Measurements from ENCODE around the gene MIA.

Gene MIA

GRCh38 chr19:40797166-40797962 is 22.0 kb downstream of the MIA start:
- in situ Hi-C loops (cut with HindIII; ENCODE audit: low pct_unique_long_range_greater_than_20kb, low sequenced_read_pairs): no loop called here
- no peak for DNase-seq (ENCODE audit: low read depth in 1 of 2, low spot score in 1 of 2)
- no peak for TF ChIP-seq JUND (IDR thresholded peaks at IDR 0.05; ENCODE audit: low read depth)

GRCh38 chr19:40797963-40798682 is 22.8 kb downstream of the MIA start:
- TF ChIP-seq JUND (IDR thresholded peaks at IDR 0.05; ENCODE audit: low read depth): no peak
- in situ Hi-C loops (cut with HindIII; ENCODE audit: low pct_unique_long_range_greater_than_20kb, low sequenced_read_pairs): no loop called here
- peak in 1 of 2 experiments; percentile 72 for DNase-seq (ENCODE audit: low read depth in 1 of 2, low spot score in 1 of 2)

- TF ChIP-seq JUND (IDR thresholded peaks at IDR 0.05; ENCODE audit: low read depth): no peak
- in situ Hi-C loops (cut with HindIII; ENCODE audit: low pct_unique_long_range_greater_than_20kb, low sequenced_read_pairs): no loop called here
- peak; percentile 72 to 99 for DNase-seq (ENCODE audit: low read depth in 1 of 2, low spot score in 1 of 2)
Observed at GRCh38 chr19:40798683-40799557, 23.6 kb downstream of the MIA start, which contains the start of gene EGLN2. TSS of gene EGLN2 (plus strand) at chr19:40799191. CDS start at chr19:40800573, 1,382 bp downstream.

GRCh38 chr19:40799558-40800338 is 24.4 kb downstream of the MIA start:
- no peak for DNase-seq (ENCODE audit: low read depth in 1 of 2, low spot score in 1 of 2)
- in situ Hi-C loops (cut with HindIII; ENCODE audit: low pct_unique_long_range_greater_than_20kb, low sequenced_read_pairs): no loop called here
- TF ChIP-seq JUND (IDR thresholded peaks at IDR 0.05; ENCODE audit: low read depth): no peak

- in situ Hi-C loops (cut with HindIII; ENCODE audit: low pct_unique_long_range_greater_than_20kb, low sequenced_read_pairs): no loop called here
Observed at GRCh38 chr19:40800339-40800996, 25.1 kb downstream of the MIA start.

GRCh38 chr19:40800997-40801377 is 25.7 kb downstream of the MIA start:
- DNase-seq (ENCODE audit: low read depth in 1 of 2, low spot score in 1 of 2): no peak
- no peak for TF ChIP-seq JUND (IDR thresholded peaks at IDR 0.05; ENCODE audit: low read depth)
- in situ Hi-C loops (cut with HindIII; ENCODE audit: low pct_unique_long_range_greater_than_20kb, low sequenced_read_pairs): no loop called here

More at GRCh38 chr19:40800339-40800996, 25.1 kb downstream of the MIA start:
- no peak for DNase-seq (ENCODE audit: low read depth in 1 of 2, low spot score in 1 of 2)
- no peak for TF ChIP-seq JUND (IDR thresholded peaks at IDR 0.05; ENCODE audit: low read depth)

- TF ChIP-seq JUND (IDR thresholded peaks at IDR 0.05; ENCODE audit: low read depth): no peak
- in situ Hi-C loops (cut with HindIII; ENCODE audit: low pct_unique_long_range_greater_than_20kb, low sequenced_read_pairs): no loop called here
- no peak for DNase-seq (ENCODE audit: low read depth in 1 of 2, low spot score in 1 of 2)
Observed at GRCh38 chr19:40801426-40802299, 26.3 kb downstream of the MIA start.

GRCh38 chr19:40802300-40803169 is 27.2 kb downstream of the MIA start:
- TF ChIP-seq JUND (IDR thresholded peaks at IDR 0.05; ENCODE audit: low read depth): no peak
- in situ Hi-C loops (cut with HindIII; ENCODE audit: low pct_unique_long_range_greater_than_20kb, low sequenced_read_pairs): no loop called here
- no peak for DNase-seq (ENCODE audit: low read depth in 1 of 2, low spot score in 1 of 2)

GRCh38 chr19:40803170-40803856 is 28.0 kb downstream of the MIA start:
- no peak for TF ChIP-seq JUND (IDR thresholded peaks at IDR 0.05; ENCODE audit: low read depth)
- no peak for DNase-seq (ENCODE audit: low read depth in 1 of 2, low spot score in 1 of 2)
- in situ Hi-C loops (cut with HindIII; ENCODE audit: low pct_unique_long_range_greater_than_20kb, low sequenced_read_pairs): no loop called here

All from T47D (cell line).